ENCODE data around the gene PACSIN1.

The PACSIN1 gene

GRCh38 chr6:34544776-34545471 lies 79.0 kb downstream of the PACSIN1 start:
- DNase-seq (ENCODE audit: low spot score): peak; percentile 26

- peak; percentile 87 for DNase-seq (ENCODE audit: low spot score)
These were observed 80.9 kb downstream of the PACSIN1 start for GRCh38 chr6:34546551-34547321.

DNA sequence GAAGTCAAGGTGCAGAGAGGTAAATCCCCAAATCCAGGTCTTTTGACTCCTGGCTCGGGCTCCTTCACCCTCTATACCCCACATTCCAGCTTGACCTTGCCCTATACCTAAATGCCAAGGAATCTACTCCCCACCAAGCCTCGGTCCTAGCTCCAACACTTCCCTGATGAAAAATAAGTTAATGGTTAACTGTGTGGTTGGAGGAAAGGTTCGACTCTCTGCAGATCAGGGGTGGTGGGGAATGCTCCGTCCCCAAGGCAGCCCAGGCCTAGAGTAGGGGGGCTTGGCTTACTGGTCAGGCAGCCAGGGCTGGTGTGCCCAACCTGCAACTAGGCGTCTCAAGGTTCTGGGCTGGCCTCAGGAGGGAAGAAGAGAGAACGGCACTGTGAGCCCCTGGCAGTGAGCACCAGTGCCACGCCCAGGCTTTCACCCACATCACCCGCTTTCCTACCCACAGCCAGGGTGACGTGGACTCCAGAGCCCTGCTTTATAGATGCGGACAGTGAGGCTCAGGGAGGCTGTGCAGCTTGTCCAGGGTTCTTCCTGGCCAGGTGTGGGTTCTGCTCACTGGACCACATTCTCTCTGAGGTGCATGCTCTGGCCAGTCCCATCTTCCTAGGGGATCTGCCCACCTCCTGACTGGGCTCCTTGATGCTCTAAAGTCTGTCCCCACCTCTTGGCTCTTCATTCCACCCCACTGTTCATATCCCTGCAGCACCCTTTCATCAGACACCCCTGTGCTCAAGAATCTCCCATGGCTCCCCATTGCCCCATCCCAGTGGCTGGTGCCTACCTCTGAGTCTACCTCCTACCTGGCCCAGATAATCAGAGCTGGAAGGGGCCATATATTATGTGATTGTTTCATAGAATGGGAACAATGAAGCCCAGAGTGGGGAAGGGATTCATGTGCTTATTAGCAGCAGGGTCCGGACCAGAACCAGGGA lies 82.1 kb downstream of the PACSIN1 start:
- DNase-seq (ENCODE audit: low spot score): no peak

DNA sequence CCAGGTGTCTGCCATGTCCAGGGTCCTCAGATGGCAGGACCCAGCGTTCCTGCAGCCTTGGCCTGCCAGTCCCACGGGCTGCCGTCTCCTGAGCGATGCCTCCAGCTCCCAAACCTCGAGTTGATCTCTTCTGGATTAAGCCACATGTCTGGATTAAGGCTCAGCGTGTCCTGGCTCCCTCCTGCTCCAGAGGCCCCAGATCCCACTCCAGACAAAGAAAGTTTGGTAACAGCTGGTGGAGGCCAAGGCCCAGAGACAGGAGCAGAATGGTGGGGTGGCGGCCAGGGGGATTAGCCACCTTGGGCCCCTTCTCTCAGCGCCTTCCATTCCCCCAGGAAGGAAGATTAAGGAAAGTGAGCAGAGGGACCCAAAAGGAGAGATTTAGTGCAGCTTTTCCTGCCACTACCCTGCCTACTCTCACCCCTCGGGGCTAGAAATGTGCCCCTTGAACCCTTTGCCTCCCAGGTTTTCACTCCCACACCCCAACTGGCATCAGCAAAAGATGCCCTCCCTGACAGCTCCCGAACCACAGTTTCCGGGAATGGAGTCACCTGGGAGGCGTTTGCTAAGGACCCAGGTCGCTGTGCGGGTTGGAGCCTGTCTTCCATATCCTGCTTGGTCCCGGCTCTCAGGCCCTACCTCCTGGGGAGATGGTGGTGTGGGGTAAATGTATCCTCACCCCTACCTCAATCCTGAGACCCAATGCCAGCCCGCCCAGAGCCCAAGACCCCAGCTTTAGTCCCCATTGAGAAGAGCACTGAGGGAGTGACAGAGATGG lies 83.3 kb downstream of the PACSIN1 start:
- DNase-seq (ENCODE audit: low spot score): no peak

DNA sequence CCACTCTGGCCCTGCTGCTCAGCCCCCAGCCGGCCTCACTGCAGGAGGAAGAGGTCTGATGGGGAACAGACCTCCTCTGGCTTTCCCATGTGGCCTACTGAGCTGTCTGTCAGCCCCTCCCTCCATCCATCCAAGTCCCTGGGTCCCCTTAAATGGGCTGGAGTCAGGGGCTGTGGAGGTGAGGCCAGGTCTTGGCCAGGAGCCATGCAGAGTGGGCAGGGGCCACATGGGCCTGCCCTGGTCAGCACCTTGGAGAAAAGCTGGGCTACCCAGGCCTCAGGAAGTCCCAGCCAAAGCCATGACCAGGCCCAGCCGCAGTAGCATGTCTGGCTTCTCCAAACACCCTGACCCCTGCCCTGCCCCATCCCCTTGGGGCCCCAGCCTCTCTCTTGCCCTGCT lies 83.9 kb downstream of the PACSIN1 start:
- DNase-seq (ENCODE audit: low spot score): no peak

DNA sequence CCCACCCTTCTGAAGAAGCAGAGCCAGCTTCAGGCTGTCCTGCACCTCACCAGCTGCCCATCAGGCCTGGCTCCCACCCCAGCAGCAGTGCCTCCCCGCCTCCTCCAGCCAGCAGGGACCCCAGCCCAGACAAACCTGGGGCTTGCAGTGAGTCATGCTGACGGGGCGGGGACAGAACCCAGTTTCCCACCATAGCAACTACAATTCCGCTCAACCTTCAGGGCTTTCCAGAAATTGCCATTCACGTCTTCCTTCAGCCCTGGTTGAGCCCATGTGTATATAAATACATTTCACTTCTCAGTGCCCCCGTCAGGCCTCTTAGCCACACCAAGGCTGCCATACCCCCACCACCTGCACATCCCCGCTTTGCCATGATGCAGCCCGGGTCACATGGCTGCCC lies 85.8 kb downstream of the PACSIN1 start:
- DNase-seq (ENCODE audit: low spot score): no peak

DNA sequence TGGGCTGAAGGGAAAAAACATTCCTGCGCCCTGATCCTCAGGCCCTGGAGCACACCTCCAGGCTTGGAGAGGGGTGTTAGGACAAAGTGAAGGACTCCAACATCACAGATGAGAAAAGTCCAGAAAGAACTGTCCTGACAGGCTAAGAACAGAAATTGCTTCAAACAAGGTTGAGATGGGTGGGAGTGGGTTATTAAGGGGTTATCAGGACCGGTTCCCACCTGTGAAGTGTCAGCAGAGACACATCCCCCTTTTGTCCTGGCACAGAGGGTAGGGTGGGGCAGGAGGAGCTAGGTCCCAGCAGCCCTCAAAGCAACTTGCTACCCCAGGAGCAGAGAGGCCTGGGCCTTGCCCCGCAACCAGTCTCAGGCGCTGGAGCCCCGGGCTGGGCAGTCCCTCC lies 86.7 kb downstream of the PACSIN1 start:
- no peak for DNase-seq (ENCODE audit: low spot score)

GRCh38 chr6:34553146-34553545 lies 87.3 kb downstream of the PACSIN1 start:
- no peak for DNase-seq (ENCODE audit: low spot score)

DNA sequence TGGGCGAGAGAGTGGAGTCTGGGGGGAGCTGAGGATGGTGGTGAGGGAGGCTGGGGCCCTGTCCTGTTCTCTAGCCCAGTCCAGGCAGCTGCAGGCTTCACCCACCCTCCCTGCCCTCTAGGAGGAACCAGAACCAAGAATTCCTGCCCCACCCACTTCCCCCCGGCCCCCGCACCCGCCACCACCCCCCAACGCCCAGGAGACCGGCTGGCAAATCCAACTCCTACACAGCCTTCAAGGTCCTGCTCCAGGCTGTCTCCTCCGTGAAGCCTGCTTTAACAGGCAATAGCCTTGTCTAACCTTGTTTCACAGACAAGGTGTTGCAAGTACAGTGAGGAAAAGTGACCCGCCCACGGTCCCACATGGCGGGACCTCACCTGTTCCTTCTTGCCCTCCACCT lies 87.9 kb downstream of the PACSIN1 start:
- DNase-seq (ENCODE audit: low spot score): no peak

- DNase-seq (ENCODE audit: low spot score): no peak
These were observed 88.6 kb downstream of the PACSIN1 start for GRCh38 chr6:34554291-34555006.

- DNase-seq (ENCODE audit: low spot score): no peak
These were observed 89.1 kb downstream of the PACSIN1 start for GRCh38 chr6:34555007-34555322.

GRCh38 chr6:34555328-34555727 lies 89.5 kb downstream of the PACSIN1 start:
- DNase-seq (ENCODE audit: low spot score): no peak

- DNase-seq (ENCODE audit: low spot score): no peak
These were observed 90.2 kb downstream of the PACSIN1 start, which contains the start of gene SPDEF for GRCh38 chr6:34556031-34556471. Gene SPDEF (minus strand): TSS chr6:34556329. CDS start chr6:34544455, 11,874 bp downstream.

DNA sequence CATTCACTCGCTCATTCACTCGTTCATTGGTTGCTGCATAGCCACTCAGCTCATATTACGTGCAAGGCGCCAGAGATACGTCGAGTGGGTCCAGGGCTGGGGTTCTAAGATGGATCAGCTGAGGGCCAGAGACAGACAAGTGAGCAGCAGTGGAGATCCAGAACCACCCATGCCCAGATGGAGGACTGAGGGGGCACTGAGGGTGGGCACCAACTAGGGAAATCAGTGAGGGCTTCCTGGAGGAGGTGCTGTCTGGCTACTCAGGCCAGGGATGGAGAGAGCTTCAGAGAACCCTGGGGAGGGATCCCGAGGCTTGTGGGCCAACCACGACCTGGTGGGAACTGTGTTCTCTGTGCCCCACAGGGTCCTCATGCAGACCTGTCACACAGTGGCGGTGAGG lies 90.6 kb downstream of the PACSIN1 start:
- DNase-seq (ENCODE audit: low spot score): no peak

GRCh38 chr6:34557228-34557627 lies 91.4 kb downstream of the PACSIN1 start:
- no peak for DNase-seq (ENCODE audit: low spot score)

DNA sequence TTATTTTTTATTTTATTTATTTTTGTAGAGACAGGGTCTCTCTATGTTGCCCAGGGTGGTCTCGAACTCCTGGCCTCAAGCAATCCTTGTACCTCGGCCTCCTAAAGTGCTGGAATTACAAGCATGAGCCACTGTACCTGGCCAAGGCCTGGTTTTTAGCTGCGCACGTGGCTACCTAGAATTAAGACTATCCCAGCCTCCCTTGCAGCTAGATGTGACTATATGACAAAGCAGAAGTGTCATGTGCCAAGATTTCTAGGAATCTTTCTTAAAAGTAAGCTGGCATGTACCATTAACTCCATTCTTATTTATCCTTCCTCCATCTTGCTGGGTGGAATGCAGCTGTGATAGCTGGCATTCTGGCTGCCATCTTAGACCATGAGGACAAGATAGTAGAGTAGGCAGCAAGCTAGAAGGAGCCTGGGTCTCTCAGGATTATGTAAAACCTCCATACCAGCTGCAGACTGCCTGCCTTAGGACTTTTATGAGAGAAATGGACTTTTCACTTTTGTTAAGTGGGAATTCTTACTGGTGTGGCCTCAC lies 92.4 kb downstream of the PACSIN1 start:
- DNase-seq (ENCODE audit: low spot score): no peak

- no peak for DNase-seq (ENCODE audit: low spot score)
These were observed 93.9 kb downstream of the PACSIN1 start for GRCh38 chr6:34559651-34560365.

GRCh38 chr6:34560366-34561226 lies 94.7 kb downstream of the PACSIN1 start:
- no peak for DNase-seq (ENCODE audit: low spot score)

GRCh38 chr6:34561227-34561530 lies 95.3 kb downstream of the PACSIN1 start:
- no peak for DNase-seq (ENCODE audit: low spot score)

Measured in cerebellar cortex (tissue), 1 donor.